ENCODE data around the gene PLEKHA7.

DNA sequence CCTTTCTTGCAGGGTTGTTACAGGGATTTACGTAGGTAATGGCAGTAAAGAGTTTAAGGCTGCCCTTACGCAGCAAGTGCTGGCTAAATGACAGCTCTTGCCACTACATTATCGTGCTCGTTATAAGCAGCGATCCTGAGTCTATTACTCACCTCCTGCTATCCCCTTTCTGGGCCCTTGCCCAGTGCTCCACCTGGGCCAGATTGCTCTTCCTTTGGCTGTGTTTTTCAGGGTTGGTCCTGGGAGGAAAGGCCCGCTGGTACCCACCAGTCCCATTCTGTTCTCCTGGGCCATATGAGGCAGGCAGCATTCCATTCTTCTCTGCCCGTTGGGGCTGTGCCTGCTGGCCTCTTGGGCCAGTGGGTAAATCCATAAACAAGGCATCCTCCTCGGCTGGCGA is 188.2 kb downstream of the PLEKHA7 start:
- TF ChIP-seq, protein P1, sequence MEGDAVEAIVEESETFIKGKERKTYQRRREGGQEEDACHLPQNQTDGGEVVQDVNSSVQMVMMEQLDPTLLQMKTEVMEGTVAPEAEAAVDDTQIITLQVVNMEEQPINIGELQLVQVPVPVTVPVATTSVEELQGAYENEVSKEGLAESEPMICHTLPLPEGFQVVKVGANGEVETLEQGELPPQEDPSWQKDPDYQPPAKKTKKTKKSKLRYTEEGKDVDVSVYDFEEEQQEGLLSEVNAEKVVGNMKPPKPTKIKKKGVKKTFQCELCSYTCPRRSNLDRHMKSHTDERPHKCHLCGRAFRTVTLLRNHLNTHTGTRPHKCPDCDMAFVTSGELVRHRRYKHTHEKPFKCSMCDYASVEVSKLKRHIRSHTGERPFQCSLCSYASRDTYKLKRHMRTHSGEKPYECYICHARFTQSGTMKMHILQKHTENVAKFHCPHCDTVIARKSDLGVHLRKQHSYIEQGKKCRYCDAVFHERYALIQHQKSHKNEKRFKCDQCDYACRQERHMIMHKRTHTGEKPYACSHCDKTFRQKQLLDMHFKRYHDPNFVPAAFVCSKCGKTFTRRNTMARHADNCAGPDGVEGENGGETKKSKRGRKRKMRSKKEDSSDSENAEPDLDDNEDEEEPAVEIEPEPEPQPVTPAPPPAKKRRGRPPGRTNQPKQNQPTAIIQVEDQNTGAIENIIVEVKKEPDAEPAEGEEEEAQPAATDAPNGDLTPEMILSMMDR (IDR thresholded peaks at IDR 0.05; ENCODE audit: low read depth, low read length, poor library complexity, severe bottlenecking) = no peak
- TF ChIP-seq EZH2phosphoT487 (IDR thresholded peaks at IDR 0.05; ENCODE audit: borderline replicate concordance, low read length) = no peak

Data from DOHH2 (cell line).